HepG2 (cell line): ENCODE data around the gene SRPRA. TPM values are rescaled to one million over a fixed set of nuclear protein-coding genes. Genes with fewer than 3 reads are reported as not detected.
A peak's percentile ranks its signal among the peaks of the same experiment; 100 is the strongest.

ENCODE experiments used
- FIP1L1 ChIP-seq: fragments of 200-400 bp; formaldehyde crosslinking; IDR thresholded peaks from 2 replicates; pipeline ENCODE4 v1.6.1; 2018; ENCODE audit warnings: low read depth, mild to moderate bottlenecking, low read length, moderate library complexity, borderline replicate concordance; ENCODE audit not compliant: insufficient read depth
- MTA3 ChIP-seq: sonication (generic); formaldehyde crosslinking; IDR thresholded peaks from 2 replicates; pipeline ENCODE4 v1.4.0; 2020; ENCODE audit warnings: missing genetic modification reagents
- NFIB ChIP-seq: sonication (generic); formaldehyde crosslinking; IDR thresholded peaks from 2 replicates; pipeline ENCODE4 v1.9.0; 2021; ENCODE audit warnings: missing genetic modification reagents, mild to moderate bottlenecking, borderline replicate concordance
- NR2F6 ChIP-seq, 2 experiments: IDR thresholded peaks; 2 replicates each; pipeline ENCODE4 v1.6.1; 2016; ENCODE audit warnings: antibody characterized with exemption in 1 of 2, mild to moderate bottlenecking in 1 of 2
- PRDM4 ChIP-seq: sonication (generic); formaldehyde crosslinking; IDR thresholded peaks from 2 replicates; pipeline ENCODE4 v1.9.0; 2021; ENCODE audit warnings: missing genetic modification reagents, borderline replicate concordance
- RFXAP ChIP-seq: sonication (generic); formaldehyde crosslinking; IDR thresholded peaks from 2 replicates; pipeline ENCODE4 v1.4.0; 2020; ENCODE audit warnings: missing genetic modification reagents, borderline replicate concordance
- YEATS4 ChIP-seq: sonication (generic); formaldehyde crosslinking; IDR thresholded peaks from 2 replicates; pipeline ENCODE4 v1.4.0; 2020; ENCODE audit warnings: missing genetic modification reagents, borderline replicate concordance
- ZBTB42 ChIP-seq: sonication (generic); formaldehyde crosslinking; IDR thresholded peaks from 2 replicates; pipeline ENCODE4 v1.5.0; 2020; ENCODE audit warnings: mild to moderate bottlenecking, missing genetic modification reagents
- ZC3H13 ChIP-seq: sonication (generic); formaldehyde crosslinking; IDR thresholded peaks from 2 replicates; pipeline ENCODE4 v1.8.1; 2023; ENCODE audit warnings: mild to moderate bottlenecking, missing genetic modification reagents, moderate library complexity
- ZNF136 ChIP-seq: sonication (generic); formaldehyde crosslinking; IDR thresholded peaks from 2 replicates; pipeline ENCODE4 v1.8.1; 2022; ENCODE audit warnings: low read depth, mild to moderate bottlenecking, moderate library complexity, missing genetic modification reagents
- ZNF296 ChIP-seq: sonication (generic); formaldehyde crosslinking; conservative IDR thresholded peaks from 2 replicates; pipeline ENCODE4 v1.5.0; 2020; ENCODE audit warnings: mild to moderate bottlenecking, missing genetic modification reagents
- ZNF580 ChIP-seq: IDR thresholded peaks from 2 replicates; pipeline ENCODE4 v1.6.1; 2016; ENCODE audit warnings: low read depth, borderline replicate concordance
- polyA plus RNA-seq, 8 experiments: library from polyadenylated mRNA; depleted of rRNA in 3 of 8; stranded (reverse) in 7 of 8; unstranded in 1 of 8; fragments of >200 nt; fragmentation: Illumina TruSeq in 4 of 8; extraction: Trizol in 4 of 8; gene quantifications; 2 replicates each; pipeline versions ENCODE4 v1.2.1 to v1.2.3, GENCODE V29; 2011 to 2016; ENCODE audit warnings: low read depth in 4 of 8, missing spikeins in 1 of 8, mixed read lengths in 1 of 8; ENCODE audit not compliant: insufficient read depth in 1 of 8
- total RNA-seq, 5 experiments: library from RNA; depleted of rRNA; stranded (reverse); fragments of >200 nt; fragmentation: Illumina TruSeq; extraction: Trizol; gene quantifications; 2 replicates each; pipeline ENCODE4 v1.2.3, GENCODE V29; 2016; ENCODE audit warnings: low read depth in 1 of 5
- TF ChIP-seq, protein P1 (sequence below): sonication (generic); formaldehyde crosslinking; IDR thresholded peaks from 2 replicates; pipeline ENCODE4 v1.4.0; 2020; ENCODE audit warnings: low read depth, missing genetic modification reagents
- TF ChIP-seq, protein P2 (sequence below): sonication (generic); formaldehyde crosslinking; IDR thresholded peaks from 2 replicates; pipeline ENCODE4 v1.9.0; 2022; ENCODE audit warnings: low read depth, missing genetic modification reagents
- TF ChIP-seq, protein P3 (sequence below): sonication (generic); formaldehyde crosslinking; IDR thresholded peaks from 2 replicates; pipeline ENCODE4 v1.4.0; 2020; ENCODE audit warnings: missing genetic modification reagents

SRPRA gene
- total and polyA plus RNA-seq, 2 of the 13 experiments (the other 11 are each of a cell fraction or from before 2014, with no cell fraction given), result 27.7 to 64.6 TPM

DNA sequence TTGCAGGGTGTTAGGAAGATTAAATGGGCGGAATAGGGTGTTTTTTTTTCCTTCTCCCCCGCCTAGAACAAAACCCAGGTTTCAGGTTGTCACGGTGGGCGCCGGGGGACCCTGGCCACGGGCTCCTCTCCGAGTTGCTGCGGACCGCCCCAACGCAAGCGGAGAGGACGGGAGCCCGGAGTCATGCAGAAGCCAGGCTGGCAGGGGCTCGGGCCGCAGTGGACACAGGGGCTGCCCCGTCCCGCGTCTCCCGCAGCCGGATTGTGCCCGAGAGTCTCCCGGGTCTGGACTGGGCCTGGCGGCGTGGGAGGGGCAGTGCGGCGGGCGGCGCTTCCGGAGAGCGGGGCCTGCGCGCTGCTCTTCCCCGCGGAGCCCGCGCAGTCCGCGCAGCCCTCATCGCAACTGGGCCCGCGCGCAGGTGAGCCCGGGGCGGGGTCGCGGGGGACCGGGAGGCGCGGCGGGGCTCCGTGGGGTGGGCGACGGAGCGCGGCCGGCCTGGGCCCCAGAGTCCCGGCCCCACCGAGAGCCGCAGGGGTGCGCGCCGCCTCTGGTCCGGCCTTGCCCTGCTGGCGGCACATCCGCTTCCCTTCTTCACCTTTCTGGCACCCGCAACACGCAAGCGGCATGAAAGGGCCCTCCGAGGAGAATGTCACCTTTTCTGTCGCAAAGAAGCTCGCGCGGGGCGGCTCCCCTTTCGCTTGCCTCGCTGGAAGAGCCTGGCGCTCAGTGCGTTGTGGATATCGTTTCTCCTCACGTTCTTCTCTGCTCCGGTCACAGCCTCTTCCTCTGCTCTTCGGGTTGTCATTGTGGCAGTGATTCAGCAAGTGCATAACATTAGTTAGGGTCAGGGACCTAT lies 14.3 kb upstream of the SRPRA start, which contains the start of gene TIRAP (continued):
- TF ChIP-seq, protein P1, sequence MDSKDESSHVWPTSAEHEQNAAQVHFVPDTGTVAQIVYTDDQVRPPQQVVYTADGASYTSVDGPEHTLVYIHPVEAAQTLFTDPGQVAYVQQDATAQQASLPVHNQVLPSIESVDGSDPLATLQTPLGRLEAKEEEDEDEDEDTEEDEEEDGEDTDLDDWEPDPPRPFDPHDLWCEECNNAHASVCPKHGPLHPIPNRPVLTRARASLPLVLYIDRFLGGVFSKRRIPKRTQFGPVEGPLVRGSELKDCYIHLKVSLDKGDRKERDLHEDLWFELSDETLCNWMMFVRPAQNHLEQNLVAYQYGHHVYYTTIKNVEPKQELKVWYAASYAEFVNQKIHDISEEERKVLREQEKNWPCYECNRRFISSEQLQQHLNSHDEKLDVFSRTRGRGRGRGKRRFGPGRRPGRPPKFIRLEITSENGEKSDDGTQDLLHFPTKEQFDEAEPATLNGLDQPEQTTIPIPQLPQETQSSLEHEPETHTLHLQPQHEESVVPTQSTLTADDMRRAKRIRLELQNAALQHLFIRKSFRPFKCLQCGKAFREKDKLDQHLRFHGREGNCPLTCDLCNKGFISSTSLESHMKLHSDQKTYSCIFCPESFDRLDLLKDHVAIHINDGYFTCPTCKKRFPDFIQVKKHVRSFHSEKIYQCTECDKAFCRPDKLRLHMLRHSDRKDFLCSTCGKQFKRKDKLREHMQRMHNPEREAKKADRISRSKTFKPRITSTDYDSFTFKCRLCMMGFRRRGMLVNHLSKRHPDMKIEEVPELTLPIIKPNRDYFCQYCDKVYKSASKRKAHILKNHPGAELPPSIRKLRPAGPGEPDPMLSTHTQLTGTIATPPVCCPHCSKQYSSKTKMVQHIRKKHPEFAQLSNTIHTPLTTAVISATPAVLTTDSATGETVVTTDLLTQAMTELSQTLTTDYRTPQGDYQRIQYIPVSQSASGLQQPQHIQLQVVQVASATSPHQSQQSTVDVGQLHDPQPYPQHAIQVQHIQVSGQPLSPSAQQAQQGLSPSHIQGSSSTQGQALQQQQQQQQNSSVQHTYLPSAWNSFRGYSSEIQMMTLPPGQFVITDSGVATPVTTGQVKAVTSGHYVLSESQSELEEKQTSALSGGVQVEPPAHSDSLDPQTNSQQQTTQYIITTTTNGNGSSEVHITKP, result 0 out of 2 replicates have a peak, but pooled peaks have one; percentile 26
- no peak for TF ChIP-seq MTA3 (CRISPR knock-in tag)
- TF ChIP-seq, protein P2, sequence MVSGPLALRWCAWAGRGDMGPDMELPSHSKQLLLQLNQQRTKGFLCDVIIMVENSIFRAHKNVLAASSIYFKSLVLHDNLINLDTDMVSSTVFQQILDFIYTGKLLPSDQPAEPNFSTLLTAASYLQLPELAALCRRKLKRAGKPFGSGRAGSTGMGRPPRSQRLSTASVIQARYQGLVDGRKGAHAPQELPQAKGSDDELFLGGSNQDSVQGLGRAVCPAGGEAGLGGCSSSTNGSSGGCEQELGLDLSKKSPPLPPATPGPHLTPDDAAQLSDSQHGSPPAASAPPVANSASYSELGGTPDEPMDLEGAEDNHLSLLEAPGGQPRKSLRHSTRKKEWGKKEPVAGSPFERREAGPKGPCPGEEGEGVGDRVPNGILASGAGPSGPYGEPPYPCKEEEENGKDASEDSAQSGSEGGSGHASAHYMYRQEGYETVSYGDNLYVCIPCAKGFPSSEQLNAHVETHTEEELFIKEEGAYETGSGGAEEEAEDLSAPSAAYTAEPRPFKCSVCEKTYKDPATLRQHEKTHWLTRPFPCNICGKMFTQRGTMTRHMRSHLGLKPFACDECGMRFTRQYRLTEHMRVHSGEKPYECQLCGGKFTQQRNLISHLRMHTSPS, result no peak
- no peak for TF ChIP-seq NFIB (CRISPR knock-in tag)
- TF ChIP-seq ZNF136 (CRISPR knock-in tag), result 0 out of 2 replicates have a peak, but pooled peaks have one; percentile 39
- TF ChIP-seq FIP1L1, result no peak
- TF ChIP-seq, protein P3, sequence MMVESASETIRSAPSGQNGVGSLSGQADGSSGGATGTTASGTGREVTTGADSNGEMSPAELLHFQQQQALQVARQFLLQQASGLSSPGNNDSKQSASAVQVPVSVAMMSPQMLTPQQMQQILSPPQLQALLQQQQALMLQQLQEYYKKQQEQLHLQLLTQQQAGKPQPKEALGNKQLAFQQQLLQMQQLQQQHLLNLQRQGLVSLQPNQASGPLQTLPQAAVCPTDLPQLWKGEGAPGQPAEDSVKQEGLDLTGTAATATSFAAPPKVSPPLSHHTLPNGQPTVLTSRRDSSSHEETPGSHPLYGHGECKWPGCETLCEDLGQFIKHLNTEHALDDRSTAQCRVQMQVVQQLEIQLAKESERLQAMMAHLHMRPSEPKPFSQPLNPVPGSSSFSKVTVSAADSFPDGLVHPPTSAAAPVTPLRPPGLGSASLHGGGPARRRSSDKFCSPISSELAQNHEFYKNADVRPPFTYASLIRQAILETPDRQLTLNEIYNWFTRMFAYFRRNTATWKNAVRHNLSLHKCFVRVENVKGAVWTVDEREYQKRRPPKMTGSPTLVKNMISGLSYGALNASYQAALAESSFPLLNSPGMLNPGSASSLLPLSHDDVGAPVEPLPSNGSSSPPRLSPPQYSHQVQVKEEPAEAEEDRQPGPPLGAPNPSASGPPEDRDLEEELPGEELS (CRISPR knock-in tag), result no peak
- TF ChIP-seq RFXAP, result no peak
- peak; percentile 84 for TF ChIP-seq YEATS4 (CRISPR knock-in tag)
- TF ChIP-seq NR2F6 (IDR thresholded peaks at IDR 0.05), result no peak
- TF ChIP-seq NR2F6 (CRISPR knock-in tag; IDR thresholded peaks at IDR 0.05), result no peak
- TF ChIP-seq PRDM4 (CRISPR knock-in tag), result no peak
- peak; percentile 91 for TF ChIP-seq ZC3H13 (CRISPR knock-in tag)
- no peak for TF ChIP-seq ZBTB42 (CRISPR knock-in tag)
- peak; percentile 54; the same call in 1 of the 2 replicates for TF ChIP-seq ZNF580 (CRISPR knock-in tag)
- TF ChIP-seq ZNF296, result 0 out of 2 replicates have a peak, but pooled peaks have one; percentile 76
